ENCODE measurements around the gene HOMER1. TPM values are rescaled to one million over a fixed set of nuclear protein-coding genes. Genes with fewer than 3 reads are reported as not detected.

Gene HOMER1
- total RNA-seq, result 6.3 and 8.2 TPM in 2 replicates

GRCh38 chr5:79513704-79514390 is at the start of gene HOMER1:
Gene HOMER1 (minus strand): TSS chr5:79514134. CDS start chr5:79512774, 1,360 bp downstream.

Other genes starting within 250 kb of the HOMER1 start
- 13.4 and 24.4 TPM in 2 replicates for gene TENT2, start 98.3 kb upstream of the HOMER1 start, total RNA-seq
- under 0.01 TPM in 1 of 2 replicates, not detected in the other for gene CMYA5, start 175.7 kb upstream of the HOMER1 start, total RNA-seq